OCI-LY1 (cell line): ENCODE data around the gene ICAM1.

Experiments
- H2AFZ ChIP-seq: fragments of 200-600 bp; sonication (generic), shearing (Covaris generic); 2 replicates; pipeline ENCODE4 v1.6.0; 2014; ENCODE audit warnings: antibody characterized with exemption, mild to moderate bottlenecking, low read length
- H3F3A ChIP-seq: fragments of 200-600 bp; sonication (generic), shearing (Covaris generic); 2 replicates; pipeline ENCODE4 v1.6.0; 2014; ENCODE audit warnings: mild to moderate bottlenecking, antibody characterized with exemption, low read length, moderate library complexity; ENCODE audit not compliant: insufficient read depth
- H3K27ac ChIP-seq: fragments of 200-600 bp; sonication (generic); 2 replicates; pipeline ENCODE4 v1.5.1; 2014; ENCODE audit warnings: low read length, mixed run types, mild to moderate bottlenecking, low read depth; ENCODE audit not compliant: poor library complexity, severe bottlenecking
- H3K27me3 ChIP-seq: fragments of 200-600 bp; sonication (generic); 2 replicates; pipeline ENCODE4 v1.6.0; 2014; ENCODE audit warnings: antibody characterized with exemption, mild to moderate bottlenecking, low read length, moderate library complexity; ENCODE audit not compliant: insufficient read depth
- H3K36me3 ChIP-seq: fragments of 200-600 bp; sonication (generic); 2 replicates; pipeline ENCODE4 v1.6.1; 2014; ENCODE audit warnings: mild to moderate bottlenecking, antibody characterized with exemption, low read length, moderate library complexity, mixed read lengths; ENCODE audit not compliant: insufficient read depth
- H3K4me1 ChIP-seq: fragments of 200-600 bp; sonication (generic); 2 replicates; pipeline ENCODE4 v1.5.1; 2014; ENCODE audit warnings: mild to moderate bottlenecking, low read length, moderate library complexity; ENCODE audit not compliant: insufficient read depth, severe bottlenecking
- H3K4me2 ChIP-seq: fragments of 200-600 bp; sonication (generic), shearing (Covaris generic); 2 replicates; pipeline ENCODE4 v1.6.1; 2014; ENCODE audit warnings: low read length
- H3K4me3 ChIP-seq: fragments of 200-600 bp; sonication (generic); 2 replicates; pipeline ENCODE4 v1.5.1; 2014; ENCODE audit warnings: low read length, low read depth, mild to moderate bottlenecking, mixed read lengths; ENCODE audit not compliant: poor library complexity, severe bottlenecking
- H3K79me2 ChIP-seq: fragments of 200-600 bp; shearing (Covaris generic); 2 replicates; pipeline ENCODE4 v1.6.1; 2016; ENCODE audit warnings: mixed run types, low read length, mixed read lengths; ENCODE audit not compliant: insufficient read depth
- H3K9ac ChIP-seq: fragments of 200-600 bp; sonication (generic), shearing (Covaris generic); 2 replicates; pipeline ENCODE4 v1.6.1; 2014; ENCODE audit warnings: mild to moderate bottlenecking, low read length, mixed read lengths
- H3K9me2 ChIP-seq: fragments of 200-600 bp; sonication (generic), shearing (Covaris generic); 2 replicates; pipeline ENCODE4 v1.6.1; 2014; ENCODE audit warnings: low read depth, mild to moderate bottlenecking, low read length, mixed read lengths
- H3K9me3 ChIP-seq: fragments of 200-600 bp; shearing (Covaris generic); 2 replicates; pipeline ENCODE4 v1.6.1; 2014; ENCODE audit warnings: low read length, mixed read lengths
- H4K20me1 ChIP-seq: fragments of 200-600 bp; sonication (generic), shearing (Covaris generic); 2 replicates; pipeline ENCODE4 v1.6.0; 2016; ENCODE audit warnings: mild to moderate bottlenecking, low read length; ENCODE audit not compliant: insufficient read depth
- CTCF ChIP-seq: fragments of 200-600 bp; sonication (generic), shearing (Covaris generic); IDR thresholded peaks from 2 replicates; pipeline ENCODE4 v1.5.1; 2017; ENCODE audit warnings: mild to moderate bottlenecking, antibody characterized with exemption, low read length, moderate library complexity, mixed read lengths
- EZH2 ChIP-seq: fragments of 200-600 bp; sonication (generic), shearing (Covaris generic); IDR thresholded peaks from 2 replicates; pipeline ENCODE4 v1.8.0; 2017; ENCODE audit warnings: borderline replicate concordance, mixed run types, mild to moderate bottlenecking, antibody characterized with exemption, low read length, moderate library complexity, mixed read lengths

ICAM1 gene

GRCh38 chr19:10315335-10316214, 44.7 kb downstream of the ICAM1 start, which contains the start of gene FDX2:
Gene FDX2, minus strand, starts transcription at chr19:10316015. Its CDS starts 19 bp downstream, at chr19:10315996.
- Histone ChIP-seq H3K4me1 (peaks cover 16% of the 10 kb centered on the region), H3F3A (no peaks in the 10 kb centered on the region), H4K20me1 (no peaks in the 10 kb centered on the region), H3K9ac (peak within 1 kb of the TSS; percentile 72), H3K36me3 (peaks cover 46% of the 10 kb centered on the region), H2AFZ (0 out of 2 replicates have a peak within 1 kb of the TSS, but pooled peaks have one; percentile 6), H3K4me2 (peak within 1 kb of the TSS; percentile 78), H3K9me2 (no peaks in the 10 kb centered on the region), H3K79me2 (no peaks in the 10 kb centered on the region), H3K9me3 (no peaks in the 10 kb centered on the region), H3K4me3 (peak within 1 kb of the TSS; percentile 73), H3K27ac (no peak within 1 kb of the TSS), H3K27me3 (no peaks in the 10 kb centered on the region)
- TF ChIP-seq EZH2: no peak
- no peak for TF ChIP-seq CTCF

- Histone ChIP-seq H3K9me3 (no peaks in the 10 kb centered on the region), H3K4me1 (peaks cover 16% of the 10 kb centered on the region), H3F3A (no peaks in the 10 kb centered on the region), H3K36me3 (peaks cover 54% of the 10 kb centered on the region), H3K9me2 (no peaks in the 10 kb centered on the region), H2AFZ (no peak overlapping the region), H4K20me1 (no peaks in the 10 kb centered on the region), H3K4me2 (peak overlapping the region; percentile 78), H3K27me3 (no peaks in the 10 kb centered on the region), H3K4me3 (peak overlapping the region; percentile 73), H3K27ac (no peak overlapping the region), H3K79me2 (no peaks in the 10 kb centered on the region), H3K9ac (peak overlapping the region; percentile 72; the same call in 1 of the 2 replicates)
- TF ChIP-seq CTCF: no peak
- TF ChIP-seq EZH2: no peak
These were observed 45.5 kb downstream of the ICAM1 start for GRCh38 chr19:10316229-10317044.

GRCh38 chr19:10317045-10317856, 46.3 kb downstream of the ICAM1 start:
- no peaks in the 10 kb centered on the region for H4K20me1 ChIP-seq
- H3K27ac ChIP-seq: no peak overlapping the region
- H3K79me2 ChIP-seq: no peaks in the 10 kb centered on the region
- H2AFZ ChIP-seq: no peak overlapping the region
- H3K4me1 ChIP-seq: peaks cover 16% of the 10 kb centered on the region
- no peaks in the 10 kb centered on the region for H3K9me2 ChIP-seq
- no peak overlapping the region for H3K9ac ChIP-seq
- no peaks in the 10 kb centered on the region for H3F3A ChIP-seq
- H3K36me3 ChIP-seq: peaks cover 62% of the 10 kb centered on the region
- H3K4me3 ChIP-seq: no peak overlapping the region
- H3K4me2 ChIP-seq: no peak overlapping the region
- H3K27me3 ChIP-seq: no peaks in the 10 kb centered on the region
- H3K9me3 ChIP-seq: no peaks in the 10 kb centered on the region
- TF ChIP-seq EZH2 (no peak), CTCF (no peak)
